Gastrocnemius medialis (tissue), 4 donors: Measurements from ENCODE around the gene LCN15. TPM values are rescaled to one million over a fixed set of nuclear protein-coding genes. Genes with fewer than 3 reads are reported as not detected.

ENCODE experiments used
- ATAC-seq, 2 donors: fragments of 150-250 bp; one replicate each; pipeline ENCODE4 v1.9.1; 2016
- DNase-seq, 2 donors: peaks; one replicate each; pipeline ENCODE4 v3.0.0-alpha.2; 2019
- H3K27ac ChIP-seq, 4 donors: fragments of 200-600 bp; sonication (generic); 1 replicate in 1 of 4; 2 replicates in 3 of 4; pipeline ENCODE4 v1.5.1; 2016 to 2018; ENCODE audit warnings: mild to moderate bottlenecking in 2 of 4, moderate library complexity in 1 of 4
- H3K27me3 ChIP-seq, 3 donors: fragments of 200-600 bp; sonication (generic) in 2 of 3; 1 replicate in 1 of 3; 2 replicates in 2 of 3; pipeline versions ENCODE4 v1.5.1 to v1.6.0; 2016 to 2019; ENCODE audit warnings: mild to moderate bottlenecking in 1 of 3, moderate library complexity in 1 of 3
- H3K36me3 ChIP-seq, 2 donors: fragments of 200-600 bp; sonication (generic) in 1 of 2; one replicate each; pipeline ENCODE4 v1.5.1; 2017 to 2018
- H3K4me1 ChIP-seq, 2 donors: fragments of 200-600 bp; sonication (generic) in 1 of 2; one replicate each; pipeline ENCODE4 v1.5.1; 2016 to 2017; ENCODE audit warnings: mild to moderate bottlenecking in 2 of 2
- H3K4me3 ChIP-seq, 4 donors: fragments of 200-600 bp; sonication (generic) in 3 of 4; 1 replicate in 1 of 4; 2 replicates in 3 of 4; pipeline ENCODE4 v1.5.1; 2016 to 2019; ENCODE audit warnings: mild to moderate bottlenecking in 2 of 4
- H3K9me3 ChIP-seq, 3 donors: fragments of 200-600 bp; sonication (generic) in 2 of 3; 1 replicate in 1 of 3; 2 replicates in 2 of 3; pipeline ENCODE4 v1.5.1; 2016 to 2019
- CTCF ChIP-seq, 5 experiments: fragments of 450-650 bp in 3 of 5; fragments of 200-600 bp in 2 of 5; sonication (generic) in 2 of 5; IDR thresholded peaks in 4 of 5; conservative IDR thresholded peaks in 1 of 5; 1 replicate in 4 of 5; 2 replicates in 1 of 5; pipeline ENCODE4 v1.5.1; 2016 to 2019; ENCODE audit warnings: antibody characterized with exemption in 5 of 5, mild to moderate bottlenecking in 3 of 5, moderate library complexity in 3 of 5
- POLR2A ChIP-seq, 2 donors: fragments of 450-650 bp; IDR thresholded peaks; one replicate each; pipeline ENCODE4 v1.6.1; 2017; ENCODE audit warnings: antibody characterized with exemption in 2 of 2, mild to moderate bottlenecking in 2 of 2, moderate library complexity in 2 of 2
- in situ Hi-C, 4 donors: fragments of 200-750 bp; cut with MboI; loops; one replicate each; pipeline versions ENCODE4 v1.15.0 to v1.8.0; 2017; ENCODE audit warnings: low sequenced_read_pairs in 4 of 4
- intact Hi-C: fragments of 100-400 bp; cut with DNase I; formaldehyde crosslinking; loops from one replicate; pipeline ENCODE4 v1.15.1; 2023; ENCODE audit warnings: low total_unique reads
- total RNA-seq, 4 donors: library from RNA; depleted of rRNA; stranded (reverse); fragments of >200 nt; gene quantifications; one replicate each; pipeline versions ENCODE4 v1.1.0 to v1.2.3, GENCODE V29; 2016

Gene LCN15
- total RNA-seq, 4 donors from 2014 or later, result not detected

- Histone ChIP-seq H3K9me3 (no peaks in the 10 kb centered on the region), H3K36me3 (peaks cover 0 to 32% of the 10 kb centered on the region in 2 donors), H3K4me1 (peaks cover 31% of the 10 kb centered on the region in 2 donors), H3K27me3 (no peaks in the 10 kb centered on the region), H3K4me3 (peak overlapping the region; percentile 65 to 90 (median 76)), H3K27ac (peak overlapping the region; percentile 62 to 87 (median 76))
- DNase-seq (no peak), ATAC-seq (peak; percentile 46 to 47)
- intact Hi-C loops, result no loop called here
- TF ChIP-seq CTCF (IDR thresholded peaks at IDR 0.05 in 4 of 5, conservative IDR thresholded peaks at IDR 0.05 in 1 of 5), result no peak
- TF ChIP-seq POLR2A (IDR thresholded peaks at IDR 0.05), result no peak
- in situ Hi-C loops, result no loop called here
Measured at GRCh38 chr9:136728548-136729123, 35.7 kb downstream of the LCN15 start.

- Histone ChIP-seq H3K36me3 (peaks cover 0 to 37% of the 10 kb centered on the region in 2 donors), H3K27me3 (no peaks in the 10 kb centered on the region), H3K4me3 (peak overlapping the region; percentile 65 to 90 (median 76)), H3K9me3 (no peaks in the 10 kb centered on the region), H3K4me1 (peaks cover 31% of the 10 kb centered on the region in 2 donors), H3K27ac (peak overlapping the region; percentile 62 to 87 (median 80))
- TF ChIP-seq CTCF (IDR thresholded peaks at IDR 0.05 in 4 of 5, conservative IDR thresholded peaks at IDR 0.05 in 1 of 5) (peak; percentile 81 to 99 (median 96)), POLR2A (IDR thresholded peaks at IDR 0.05) (peak; percentile 98)
- ATAC-seq, result peak; percentile 81 to 88
- in situ Hi-C loops (no loop called here), intact Hi-C loops (no loop called here)
- DNase-seq, result peak; percentile 81 to 82
Measured at GRCh38 chr9:136728080-136728547, 36.2 kb downstream of the LCN15 start.

GRCh38 chr9:136726631-136727191, 37.6 kb downstream of the LCN15 start:
- in situ Hi-C loops (no loop called here), intact Hi-C loops (no loop called here)
- H3K4me3 ChIP-seq, result peak overlapping the region; percentile 65 to 90 (median 76)
- TF ChIP-seq POLR2A (IDR thresholded peaks at IDR 0.05) (no peak), CTCF (IDR thresholded peaks at IDR 0.05 in 4 of 5, conservative IDR thresholded peaks at IDR 0.05 in 1 of 5) (peak in 4 of 5 experiments; percentile 21 to 37 (median 28))
- ATAC-seq (no peak), DNase-seq (no peak)
- H3K36me3 ChIP-seq, result peaks cover 0 to 51% of the 10 kb centered on the region in 2 donors
- peaks cover 31% of the 10 kb centered on the region in 2 donors for H3K4me1 ChIP-seq
- peak overlapping the region; percentile 62 to 87 (median 80) for H3K27ac ChIP-seq
- no peaks in the 10 kb centered on the region for H3K9me3 ChIP-seq
- no peaks in the 10 kb centered on the region for H3K27me3 ChIP-seq

- DNase-seq, result no peak
- Histone ChIP-seq H3K9me3 (no peaks in the 10 kb centered on the region), H3K4me3 (peak overlapping the region; percentile 65 to 90 (median 76)), H3K27me3 (no peaks in the 10 kb centered on the region), H3K27ac (peak overlapping the region; percentile 62 to 87 (median 80)), H3K36me3 (peaks cover 0 to 55% of the 10 kb centered on the region in 2 donors), H3K4me1 (peaks cover 31% of the 10 kb centered on the region in 2 donors)
- in situ Hi-C loops, result no loop called here
- ATAC-seq, result no peak
- intact Hi-C loops, result no loop called here
- TF ChIP-seq POLR2A (IDR thresholded peaks at IDR 0.05), result no peak
- no peak for TF ChIP-seq CTCF (IDR thresholded peaks at IDR 0.05 in 4 of 5, conservative IDR thresholded peaks at IDR 0.05 in 1 of 5)
Measured at GRCh38 chr9:136726118-136726517, 38.2 kb downstream of the LCN15 start.
